A549 (cell line): ENCODE measurements around the gene FCRL1.

Experiments used
- CTCF ChIP-seq: fragments of >200 bp; sonication (Bioruptor Twin); formaldehyde crosslinking; IDR thresholded peaks from 3 replicates; pipeline ENCODE4 v1.5.1; 2016
- ESRRA ChIP-seq: fragments of 150-350 bp; IDR thresholded peaks from 2 replicates; pipeline ENCODE4 v1.6.1; 2014; ENCODE audit warnings: mild to moderate bottlenecking, low read length, borderline replicate concordance
- HMGXB4 ChIP-seq: fragments of 250-450 bp; sonication (Bioruptor Pico); IDR thresholded peaks from 2 replicates; pipeline ENCODE4 v1.5.0; 2021; ENCODE audit warnings: mild to moderate bottlenecking, moderate library complexity, borderline replicate concordance
- KDM1A ChIP-seq: fragments of 200-600 bp; sonication (generic); IDR thresholded peaks from 2 replicates; pipeline ENCODE4 v1.6.1; 2016; ENCODE audit warnings: low read depth, mild to moderate bottlenecking
- MYC ChIP-seq: IDR thresholded peaks from 2 replicates; pipeline ENCODE4 v1.6.1; 2012; ENCODE audit warnings: mild to moderate bottlenecking, inconsistent platforms, low read length, improper control_type of control experiment, borderline replicate concordance
- POLR2AphosphoS2 ChIP-seq: conservative IDR thresholded peaks from 2 replicates; pipeline ENCODE4 v1.6.1; 2012; ENCODE audit warnings: low read length, improper control_type of control experiment, inconsistent platforms
- RAD21 ChIP-seq, 2 experiments: fragments of >200 bp in 1 of 2; sonication (Bioruptor Twin) in 1 of 2; formaldehyde crosslinking in 1 of 2; IDR thresholded peaks in 1 of 2; conservative IDR thresholded peaks in 1 of 2; 2 replicates in 1 of 2; 3 replicates in 1 of 2; pipeline ENCODE4 v1.6.1; 2012 to 2018; ENCODE audit warnings: inconsistent platforms in 1 of 2
- RCOR1 ChIP-seq: fragments of 150-350 bp; IDR thresholded peaks from 2 replicates; pipeline ENCODE4 v1.6.1; 2014; ENCODE audit warnings: antibody characterized with exemption, low read length, low read depth
- SREBF2 ChIP-seq: fragments of 450-650 bp; IDR thresholded peaks from 2 replicates; pipeline ENCODE4 v1.6.1; 2014; ENCODE audit warnings: mild to moderate bottlenecking, moderate library complexity

- TF ChIP-seq HMGXB4 (CRISPR knock-in tag) (no peak), POLR2AphosphoS2 (no peak), CTCF (no peak), KDM1A (no peak), RCOR1 (no peak), ESRRA (no peak), RAD21 (conservative IDR thresholded peaks at IDR 0.05 in 1 of 2, IDR thresholded peaks at IDR 0.05 in 1 of 2) (no peak), MYC (no peak), SREBF2 (no peak)
These were observed 12.2 kb upstream of the FCRL1 start for GRCh38 chr1:157831968-157832626.
